Left lung (tissue), 10 donors: ENCODE measurements around the gene LSP1. TPM values are rescaled to one million over a fixed set of nuclear protein-coding genes. Genes with fewer than 3 reads are reported as not detected.
A peak's percentile ranks its signal among the peaks of the same experiment; 100 is the strongest.

ENCODE experiments used
- ATAC-seq: fragments of 200-7000 bp; cut with Tn5 transposase; one replicate; pipeline ENCODE4 v1.9.1; 2020; ENCODE audit warnings: moderate library complexity
- DNase-seq, 4 donors: peaks; one replicate each; pipeline ENCODE4 v3.0.0-alpha.2; 2013 to 2020
- H3K27ac ChIP-seq, 2 donors: fragments of 200-600 bp; sonication (generic) in 1 of 2; one replicate each; pipeline versions ENCODE4 v1.5.0 to v1.8.0; 2020 to 2021
- H3K27me3 ChIP-seq, 2 donors: fragments of 200-600 bp; sonication (generic) in 1 of 2; one replicate each; pipeline versions ENCODE4 v1.5.0 to v1.8.0; 2020 to 2021
- H3K36me3 ChIP-seq, 2 donors: fragments of 200-600 bp; sonication (generic) in 1 of 2; one replicate each; pipeline versions ENCODE4 v1.5.0 to v1.8.0; 2020 to 2021
- H3K4me1 ChIP-seq, 2 donors: fragments of 200-600 bp; one replicate each; pipeline ENCODE4 v1.8.0; 2021
- H3K4me3 ChIP-seq, 2 donors: fragments of 200-600 bp; sonication (generic) in 1 of 2; one replicate each; pipeline versions ENCODE4 v1.5.0 to v1.8.0; 2020 to 2021; ENCODE audit warnings: mild to moderate bottlenecking in 1 of 2
- H3K9me3 ChIP-seq, 2 donors: fragments of 200-600 bp; sonication (generic) in 1 of 2; one replicate each; pipeline versions ENCODE4 v1.5.0 to v1.8.0; 2020 to 2021
- intact Hi-C, 2 donors: fragments of 100-400 bp; cut with DNase I; formaldehyde crosslinking; loops; one replicate each; pipeline versions ENCODE4 v1.11.2 to v1.14.2; 2022
- polyA plus RNA-seq, 6 donors: library from polyadenylated mRNA; unstranded; fragments of 120-200 nt; gene quantifications; one replicate each; pipeline ENCODE4 v1.2.1, GENCODE V29; 2013; ENCODE audit not compliant: insufficient read length in 6 of 6
- total RNA-seq, 2 donors: library from RNA; stranded (reverse); fragmentation: NEBNext Ultra II Directional; extraction: Animal tissue kit (Norgen Biotek cat#: 25700); gene quantifications; one replicate each; pipeline ENCODE4 v1.2.1, GENCODE V29; 2021
- TF ChIP-seq, protein P1 (sequence below), 2 donors: fragments of 200-600 bp; sonication (generic) in 1 of 2; IDR thresholded peaks; one replicate each; pipeline versions ENCODE4 v1.5.0 to v1.8.0; 2021; ENCODE audit warnings: antibody characterized with exemption in 2 of 2
- donor health status: DM: no; HTN: yes; CAD: no.
- donor health status: DM: no; HTN: no; CAD: no.

Gene LSP1
- total and polyA plus RNA-seq, 8 donors = 5.9 to 76.6 (median 7.5) TPM

DNA sequence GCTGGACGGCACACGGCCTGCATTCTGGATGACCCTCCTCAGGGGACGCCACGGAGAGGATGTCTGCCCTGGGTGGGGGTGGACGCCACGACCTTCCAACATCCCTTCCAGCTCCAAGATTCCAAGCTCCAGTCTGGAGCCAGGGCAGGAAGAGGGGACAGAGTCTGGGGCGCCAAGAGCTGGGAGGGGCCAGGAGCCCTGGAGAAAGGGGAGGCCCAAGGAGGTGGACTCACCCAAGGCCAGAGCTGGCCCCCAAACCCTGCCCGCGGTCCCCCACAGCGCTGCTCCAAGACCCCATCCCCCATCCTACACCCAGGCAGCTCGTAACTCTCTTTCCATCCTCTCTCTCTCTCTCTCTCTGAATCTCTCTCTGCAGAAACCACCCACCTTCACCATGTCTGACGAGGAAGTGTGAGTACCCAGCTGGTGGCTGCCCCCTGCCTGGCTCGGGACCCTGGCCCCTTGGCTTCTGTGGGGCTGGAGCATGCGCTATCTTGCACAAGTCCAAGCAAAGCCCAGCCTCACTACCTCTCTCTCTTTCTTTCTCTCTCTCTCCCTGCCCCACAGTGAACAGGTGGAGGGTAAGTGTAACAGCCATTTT lies 69.7 kb downstream of the LSP1 start:
- TF ChIP-seq, protein P1, sequence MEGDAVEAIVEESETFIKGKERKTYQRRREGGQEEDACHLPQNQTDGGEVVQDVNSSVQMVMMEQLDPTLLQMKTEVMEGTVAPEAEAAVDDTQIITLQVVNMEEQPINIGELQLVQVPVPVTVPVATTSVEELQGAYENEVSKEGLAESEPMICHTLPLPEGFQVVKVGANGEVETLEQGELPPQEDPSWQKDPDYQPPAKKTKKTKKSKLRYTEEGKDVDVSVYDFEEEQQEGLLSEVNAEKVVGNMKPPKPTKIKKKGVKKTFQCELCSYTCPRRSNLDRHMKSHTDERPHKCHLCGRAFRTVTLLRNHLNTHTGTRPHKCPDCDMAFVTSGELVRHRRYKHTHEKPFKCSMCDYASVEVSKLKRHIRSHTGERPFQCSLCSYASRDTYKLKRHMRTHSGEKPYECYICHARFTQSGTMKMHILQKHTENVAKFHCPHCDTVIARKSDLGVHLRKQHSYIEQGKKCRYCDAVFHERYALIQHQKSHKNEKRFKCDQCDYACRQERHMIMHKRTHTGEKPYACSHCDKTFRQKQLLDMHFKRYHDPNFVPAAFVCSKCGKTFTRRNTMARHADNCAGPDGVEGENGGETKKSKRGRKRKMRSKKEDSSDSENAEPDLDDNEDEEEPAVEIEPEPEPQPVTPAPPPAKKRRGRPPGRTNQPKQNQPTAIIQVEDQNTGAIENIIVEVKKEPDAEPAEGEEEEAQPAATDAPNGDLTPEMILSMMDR (IDR thresholded peaks at IDR 0.05) = no peak
- intact Hi-C loops = no loop called here
- no peaks in the 10 kb centered on the region for H3K4me1 ChIP-seq
- ATAC-seq (no peak), DNase-seq (peak in 2 of 4 donors; percentile 22 to 47)
- no peaks in the 10 kb centered on the region for H3K9me3 ChIP-seq
- H3K4me3 ChIP-seq = no peak overlapping the region
- peaks cover 0 to 22% of the 10 kb centered on the region in 2 donors for H3K27me3 ChIP-seq
- H3K27ac ChIP-seq = no peak overlapping the region
- H3K36me3 ChIP-seq = no peaks in the 10 kb centered on the region

DNA sequence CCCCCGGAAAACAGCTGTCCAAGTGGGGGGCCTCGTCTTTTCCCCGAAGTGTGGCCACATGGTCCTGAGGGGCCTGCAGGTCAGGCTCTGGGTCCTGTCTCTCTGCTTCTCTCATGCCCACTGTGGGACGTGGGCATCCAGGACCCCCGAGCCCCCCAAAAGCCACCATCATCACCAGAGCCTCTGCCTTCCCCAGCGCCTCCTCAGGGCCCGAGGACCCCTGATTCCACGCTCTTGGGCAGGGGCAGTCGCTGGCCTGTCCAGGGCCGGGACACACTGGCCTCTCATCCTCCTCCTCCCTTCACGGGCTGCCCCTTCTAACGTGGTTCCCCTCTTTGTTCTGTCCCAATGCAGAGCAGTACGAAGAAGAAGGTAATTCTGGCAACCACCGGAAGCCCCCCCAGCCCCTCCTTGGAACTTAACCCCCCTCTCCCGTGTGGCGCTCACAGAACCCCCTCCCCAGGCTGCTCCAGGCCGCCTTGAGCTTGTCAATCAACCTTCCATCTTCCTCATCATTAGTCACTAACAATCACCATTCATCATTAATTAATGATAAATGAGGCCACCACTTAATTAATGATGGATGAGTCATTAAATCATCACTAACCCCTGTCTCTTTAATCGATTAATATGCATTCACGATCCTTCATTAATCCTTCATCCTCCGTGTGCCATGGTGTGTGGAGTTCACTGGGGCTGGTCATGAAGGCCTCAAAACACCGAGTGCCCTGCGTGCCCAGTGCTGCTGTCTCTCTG lies 70.5 kb downstream of the LSP1 start:
- TF ChIP-seq, protein P1 (IDR thresholded peaks at IDR 0.05) = no peak
- no peaks in the 10 kb centered on the region for H3K9me3 ChIP-seq
- no peaks in the 10 kb centered on the region for H3K36me3 ChIP-seq
- no peak for ATAC-seq
- intact Hi-C loops = no loop called here
- peak in 2 of 4 donors; percentile 15 to 61 for DNase-seq
- no peak overlapping the region for H3K4me3 ChIP-seq
- H3K27me3 ChIP-seq = peaks cover 0 to 22% of the 10 kb centered on the region in 2 donors
- no peak overlapping the region for H3K27ac ChIP-seq
- no peaks in the 10 kb centered on the region for H3K4me1 ChIP-seq

DNA sequence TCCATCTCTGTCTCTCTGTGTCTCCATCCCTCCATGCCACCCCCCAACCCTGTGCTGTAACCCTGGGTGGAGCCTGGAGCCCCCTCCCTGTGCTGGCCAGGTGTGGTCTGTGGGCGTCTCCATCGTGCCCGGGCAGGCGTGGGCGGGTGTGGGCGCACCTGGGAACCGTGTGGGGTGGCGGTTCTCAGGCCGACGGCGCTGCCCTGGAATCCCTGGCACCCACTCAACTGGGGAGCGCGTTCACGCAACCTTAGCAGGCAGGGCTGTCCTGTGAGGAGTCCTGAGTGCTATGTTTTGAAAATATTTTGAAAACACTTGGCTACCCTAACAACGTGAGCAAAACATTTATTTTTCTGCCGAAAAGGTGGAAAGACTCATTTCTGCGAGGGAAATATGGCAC lies 71.3 kb downstream of the LSP1 start:
- TF ChIP-seq, protein P1 (IDR thresholded peaks at IDR 0.05) = no peak
- intact Hi-C loops = no loop called here
- Histone ChIP-seq H3K27ac (no peak overlapping the region), H3K9me3 (no peaks in the 10 kb centered on the region), H3K4me1 (no peaks in the 10 kb centered on the region), H3K36me3 (no peaks in the 10 kb centered on the region), H3K4me3 (no peak overlapping the region), H3K27me3 (peaks cover 0 to 21% of the 10 kb centered on the region in 2 donors)
- DNase-seq (peak in 2 of 4 donors; percentile 30 to 73), ATAC-seq (no peak)

DNA sequence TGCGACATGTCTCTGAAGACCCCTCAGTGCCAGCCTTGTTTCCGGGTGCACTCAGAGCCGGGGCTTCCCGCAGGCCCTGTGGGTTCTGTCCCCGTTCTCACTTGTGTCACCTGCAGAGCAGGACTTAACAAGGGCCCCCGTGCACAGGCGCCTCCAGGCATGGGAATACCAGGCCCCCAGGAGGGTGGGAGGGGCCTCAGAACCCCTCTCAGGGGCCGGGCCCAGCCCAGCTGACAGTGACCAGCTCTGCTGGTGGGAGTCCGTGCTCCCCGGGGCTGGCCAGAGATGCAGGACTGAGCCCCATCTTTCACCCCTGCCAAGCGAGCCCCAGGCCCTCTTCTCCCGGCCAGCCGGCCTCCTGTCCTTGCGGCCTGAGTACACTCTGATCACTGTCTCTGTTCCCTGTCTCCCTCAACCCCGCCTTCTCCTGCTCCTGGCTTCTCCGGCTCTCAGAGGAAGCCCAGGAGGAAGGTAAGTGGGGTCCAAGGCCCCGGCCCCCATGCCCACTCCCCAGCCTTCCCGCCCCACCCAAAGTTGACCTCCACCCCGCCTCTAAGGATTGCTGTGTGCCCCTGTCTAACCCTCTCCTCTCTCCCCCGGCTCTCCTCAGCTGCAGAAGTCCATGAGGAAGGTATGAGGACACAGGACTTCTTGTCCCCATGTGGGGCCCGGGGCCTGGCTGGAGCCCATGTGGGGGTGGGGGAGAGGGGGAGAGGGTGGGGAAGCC lies 71.9 kb downstream of the LSP1 start:
- intact Hi-C loops = no loop called here
- H3K27ac ChIP-seq = no peak overlapping the region
- H3K27me3 ChIP-seq = peaks cover 0 to 14% of the 10 kb centered on the region in 2 donors
- no peaks in the 10 kb centered on the region for H3K36me3 ChIP-seq
- H3K9me3 ChIP-seq = no peaks in the 10 kb centered on the region
- no peak overlapping the region for H3K4me3 ChIP-seq
- H3K4me1 ChIP-seq = no peaks in the 10 kb centered on the region
- DNase-seq (peak in 2 of 4 donors; percentile 19 to 59), ATAC-seq (no peak)
- TF ChIP-seq, protein P1 (IDR thresholded peaks at IDR 0.05) = no peak
